ENCODE data around the gene PUSL1. TPM values are rescaled to one million over a fixed set of nuclear protein-coding genes. Genes with fewer than 3 reads are reported as not detected.

Gene PUSL1
- total and polyA plus RNA-seq, 2 donors from 2014 or later, result 12.6 to 13.9 TPM

DNA sequence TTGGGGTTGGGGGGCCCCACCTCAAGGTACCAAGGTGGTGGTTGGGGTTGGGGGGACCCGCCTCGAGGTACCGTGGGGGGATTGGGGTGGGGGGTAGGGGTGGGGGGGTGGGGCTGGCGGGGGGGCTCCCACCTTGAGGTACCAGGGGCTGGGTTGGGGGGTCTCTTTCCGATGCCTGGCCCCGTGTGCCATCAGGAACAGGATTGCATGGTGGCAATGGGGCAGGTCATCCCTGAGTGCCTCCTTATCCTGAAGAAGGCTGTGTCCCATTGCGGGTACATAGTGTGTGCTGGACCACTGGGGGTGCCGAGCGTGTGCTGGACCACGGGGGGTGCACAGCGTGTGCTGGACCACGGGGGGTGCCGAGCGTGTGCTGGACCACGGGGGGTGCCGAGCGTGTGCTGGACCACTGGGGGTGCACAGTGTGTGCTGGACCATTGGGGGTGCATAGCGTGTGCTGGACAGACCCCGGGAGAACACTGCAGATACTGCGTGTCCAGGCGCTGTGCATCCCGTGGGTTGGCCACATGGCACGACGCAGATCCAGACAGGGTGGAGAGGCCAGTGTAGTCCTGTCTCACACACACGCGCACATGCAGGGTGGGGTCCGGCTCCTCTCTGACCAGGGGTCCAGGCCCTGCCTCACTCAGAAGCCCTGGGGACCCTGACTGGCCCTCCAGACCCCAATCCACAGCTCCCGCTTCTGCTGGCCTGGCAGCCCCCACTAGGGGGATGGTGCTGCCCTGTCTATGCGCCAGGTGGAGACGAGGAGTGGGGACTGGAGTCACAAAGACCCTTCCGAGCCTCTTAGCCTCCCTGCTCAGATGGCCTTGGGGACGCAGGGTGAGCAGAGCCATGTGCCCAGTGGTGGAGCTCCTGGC, 23.9 kb upstream of the PUSL1 start:
- no peak overlapping the region for H3K9ac ChIP-seq (ENCODE audit: low read length in 3 of 3)
- no peak overlapping the region for H3K4me3 ChIP-seq (ENCODE audit: low read length in 3 of 3)
- intact Hi-C loops (cut with DNase I), result no loop called here
- H3K4me1 ChIP-seq (ENCODE audit: control insufficient read depth in 2 of 3, insufficient read depth in 2 of 3, low read depth in 1 of 3, low read length in 3 of 3), result peaks cover 0 to 13% (median 6%) of the 10 kb centered on the region in 3 donors
- DNase-seq, result peak in 2 of 5 donors; percentile 58 to 67
- H3K9me3 ChIP-seq (ENCODE audit: control insufficient read depth in 2 of 3, insufficient read depth in 1 of 3, low read length in 3 of 3), result no peaks in the 10 kb centered on the region
- no peak for FAIRE-seq
- TF ChIP-seq, protein P1, sequence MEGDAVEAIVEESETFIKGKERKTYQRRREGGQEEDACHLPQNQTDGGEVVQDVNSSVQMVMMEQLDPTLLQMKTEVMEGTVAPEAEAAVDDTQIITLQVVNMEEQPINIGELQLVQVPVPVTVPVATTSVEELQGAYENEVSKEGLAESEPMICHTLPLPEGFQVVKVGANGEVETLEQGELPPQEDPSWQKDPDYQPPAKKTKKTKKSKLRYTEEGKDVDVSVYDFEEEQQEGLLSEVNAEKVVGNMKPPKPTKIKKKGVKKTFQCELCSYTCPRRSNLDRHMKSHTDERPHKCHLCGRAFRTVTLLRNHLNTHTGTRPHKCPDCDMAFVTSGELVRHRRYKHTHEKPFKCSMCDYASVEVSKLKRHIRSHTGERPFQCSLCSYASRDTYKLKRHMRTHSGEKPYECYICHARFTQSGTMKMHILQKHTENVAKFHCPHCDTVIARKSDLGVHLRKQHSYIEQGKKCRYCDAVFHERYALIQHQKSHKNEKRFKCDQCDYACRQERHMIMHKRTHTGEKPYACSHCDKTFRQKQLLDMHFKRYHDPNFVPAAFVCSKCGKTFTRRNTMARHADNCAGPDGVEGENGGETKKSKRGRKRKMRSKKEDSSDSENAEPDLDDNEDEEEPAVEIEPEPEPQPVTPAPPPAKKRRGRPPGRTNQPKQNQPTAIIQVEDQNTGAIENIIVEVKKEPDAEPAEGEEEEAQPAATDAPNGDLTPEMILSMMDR (IDR thresholded peaks at IDR 0.05; ENCODE audit: borderline replicate concordance, extremely low read depth, insufficient read depth), result no peak
- H3K36me3 ChIP-seq (ENCODE audit: control insufficient read depth in 2 of 3, insufficient read depth in 3 of 3, low read length in 3 of 3), result no peaks in the 10 kb centered on the region
- H3K27me3 ChIP-seq (ENCODE audit: control insufficient read depth, insufficient read depth, low read length), result no peaks in the 10 kb centered on the region
- H3K27ac ChIP-seq (ENCODE audit: low read depth in 2 of 2, low read length in 2 of 2), result no peak overlapping the region

DNA sequence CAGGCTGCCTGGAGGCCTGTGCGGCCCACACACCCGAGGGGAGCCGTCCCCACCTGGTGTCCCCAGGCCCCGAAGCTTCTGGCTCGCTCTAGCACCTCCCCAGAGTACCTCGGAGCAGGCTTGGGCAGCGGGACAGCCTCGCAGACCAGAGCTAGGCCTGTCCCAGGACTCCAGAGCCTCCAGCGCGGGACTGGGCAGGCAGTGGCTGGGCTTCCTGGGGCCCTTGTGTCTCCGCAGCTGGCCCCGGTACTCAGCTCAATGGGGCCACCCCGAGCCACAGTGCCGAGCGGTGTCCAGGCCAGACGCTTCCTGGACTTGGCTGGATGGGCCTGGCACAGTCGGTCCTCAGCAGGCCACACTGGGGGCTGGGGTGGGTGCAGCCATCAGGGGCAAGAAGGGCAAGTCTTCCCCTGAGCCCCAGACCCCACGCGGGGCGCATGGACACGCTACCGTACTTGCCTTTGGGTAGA, 23.3 kb upstream of the PUSL1 start:
- H3K4me3 ChIP-seq (ENCODE audit: low read length in 3 of 3), result no peak overlapping the region
- H3K36me3 ChIP-seq (ENCODE audit: control insufficient read depth in 2 of 3, insufficient read depth in 3 of 3, low read length in 3 of 3), result no peaks in the 10 kb centered on the region
- H3K9me3 ChIP-seq (ENCODE audit: control insufficient read depth in 2 of 3, insufficient read depth in 1 of 3, low read length in 3 of 3), result no peaks in the 10 kb centered on the region
- no peak overlapping the region for H3K9ac ChIP-seq (ENCODE audit: low read length in 3 of 3)
- H3K4me1 ChIP-seq (ENCODE audit: control insufficient read depth in 2 of 3, insufficient read depth in 2 of 3, low read depth in 1 of 3, low read length in 3 of 3), result peaks cover 0 to 13% (median 6%) of the 10 kb centered on the region in 3 donors
- no peaks in the 10 kb centered on the region for H3K27me3 ChIP-seq (ENCODE audit: control insufficient read depth, insufficient read depth, low read length)
- no peak overlapping the region for H3K27ac ChIP-seq (ENCODE audit: low read depth in 2 of 2, low read length in 2 of 2)
- intact Hi-C loops (cut with DNase I), result no loop called here
- FAIRE-seq, result no peak
- DNase-seq, result peak in 1 of 5 donors; percentile 74
- TF ChIP-seq, protein P1 (IDR thresholded peaks at IDR 0.05; ENCODE audit: borderline replicate concordance, extremely low read depth, insufficient read depth), result no peak

DNA sequence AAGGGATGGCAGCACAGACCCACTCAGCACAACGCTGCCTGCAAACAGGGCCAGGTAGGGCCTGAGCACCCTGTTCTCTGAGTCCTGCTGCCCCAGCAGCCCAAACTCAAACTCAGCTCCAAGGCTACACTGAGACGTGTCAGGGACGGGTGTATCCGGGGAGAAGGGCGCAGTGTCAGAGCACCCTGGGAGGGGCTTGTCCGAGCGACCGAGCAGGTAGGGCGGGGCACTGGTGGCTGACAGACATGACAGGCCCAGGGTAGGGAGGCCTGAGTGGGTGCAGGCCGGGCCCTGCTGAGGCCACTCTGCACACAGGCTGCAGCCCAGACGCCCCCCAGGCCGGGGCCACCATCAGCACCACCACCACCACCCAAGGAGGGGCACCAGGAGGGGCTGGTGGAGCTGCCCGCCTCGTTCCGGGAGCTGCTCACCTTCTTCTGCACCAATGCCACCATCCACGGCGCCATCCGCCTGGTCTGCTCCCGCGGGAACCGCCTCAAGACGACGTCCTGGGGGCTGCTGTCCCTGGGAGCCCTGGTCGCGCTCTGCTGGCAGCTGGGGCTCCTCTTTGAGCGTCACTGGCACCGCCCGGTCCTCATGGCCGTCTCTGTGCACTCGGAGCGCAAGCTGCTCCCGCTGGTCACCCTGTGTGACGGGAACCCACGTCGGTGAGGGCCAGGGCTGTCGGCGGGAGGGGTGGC, 22.6 kb upstream of the PUSL1 start:
- Histone ChIP-seq H3K9ac (ENCODE audit: low read length in 3 of 3) (no peak overlapping the region), H3K36me3 (ENCODE audit: control insufficient read depth in 2 of 3, insufficient read depth in 3 of 3, low read length in 3 of 3) (no peaks in the 10 kb centered on the region), H3K9me3 (ENCODE audit: control insufficient read depth in 2 of 3, insufficient read depth in 1 of 3, low read length in 3 of 3) (no peaks in the 10 kb centered on the region), H3K4me3 (ENCODE audit: low read length in 3 of 3) (no peak overlapping the region), H3K27me3 (ENCODE audit: control insufficient read depth, insufficient read depth, low read length) (no peaks in the 10 kb centered on the region), H3K4me1 (ENCODE audit: control insufficient read depth in 2 of 3, insufficient read depth in 2 of 3, low read depth in 1 of 3, low read length in 3 of 3) (peaks cover 0 to 13% (median 6%) of the 10 kb centered on the region in 3 donors), H3K27ac (ENCODE audit: low read depth in 2 of 2, low read length in 2 of 2) (no peak overlapping the region)
- peak in 2 of 5 donors; percentile 53 to 74 for DNase-seq
- TF ChIP-seq, protein P1 (IDR thresholded peaks at IDR 0.05; ENCODE audit: borderline replicate concordance, extremely low read depth, insufficient read depth), result no peak
- intact Hi-C loops (cut with DNase I), result no loop called here
- FAIRE-seq, result no peak

All from kidney (tissue), 14 donors.